Memory B cell (primary cell): ENCODE data around the gene RPTOR.

Experiments
- ATAC-seq: fragments of 150-1000 bp; cut with Tn5 transposase; 2 replicates; pipeline ENCODE4 v1.10.0; 2021; ENCODE audit warnings: low read depth, mild to moderate bottlenecking, moderate library complexity
- DNase-seq, 2 donors: peaks; one replicate each; pipeline ENCODE4 v3.0.0; 2022; ENCODE audit warnings: low spot score in 2 of 2
- H3K27ac Mint-ChIP-seq: one replicate; pipeline ENCODE4 v1.8.0; 2022; ENCODE audit warnings: mild to moderate bottlenecking, moderate library complexity, mixed read lengths
- H3K27me3 Mint-ChIP-seq: one replicate; pipeline ENCODE4 v1.8.0; 2022; ENCODE audit warnings: mixed read lengths
- H3K36me3 Mint-ChIP-seq: one replicate; pipeline ENCODE4 v1.8.0; 2022; ENCODE audit warnings: mild to moderate bottlenecking, mixed read lengths
- H3K4me1 Mint-ChIP-seq: one replicate; pipeline ENCODE4 v1.8.0; 2022; ENCODE audit warnings: mixed read lengths
- H3K4me3 Mint-ChIP-seq: one replicate; pipeline ENCODE4 v1.8.0; 2022; ENCODE audit warnings: mild to moderate bottlenecking, moderate library complexity, mixed read lengths
- H3K9me3 Mint-ChIP-seq: one replicate; pipeline ENCODE4 v1.8.0; 2022; ENCODE audit warnings: mixed read lengths

RPTOR gene

GRCh38 chr17:80908776-80909175 is 364.1 kb downstream of the RPTOR start:
- H3K27ac Mint-ChIP-seq = no peak overlapping the region
- no peak overlapping the region for H3K4me3 Mint-ChIP-seq
- peaks cover 28% of the 10 kb centered on the region for H3K4me1 Mint-ChIP-seq
- H3K9me3 Mint-ChIP-seq = peaks cover 2% of the 10 kb centered on the region
- no peak for ATAC-seq
- peaks cover 23% of the 10 kb centered on the region for H3K36me3 Mint-ChIP-seq
- no peak for DNase-seq
- H3K27me3 Mint-ChIP-seq = no peaks in the 10 kb centered on the region

GRCh38 chr17:80909635-80910034 is 365.0 kb downstream of the RPTOR start:
- peaks cover 21% of the 10 kb centered on the region for H3K36me3 Mint-ChIP-seq
- no peak for DNase-seq
- H3K27me3 Mint-ChIP-seq = no peaks in the 10 kb centered on the region
- H3K9me3 Mint-ChIP-seq = peaks cover 2% of the 10 kb centered on the region
- peak overlapping the region; percentile 96 for H3K27ac Mint-ChIP-seq
- H3K4me3 Mint-ChIP-seq = peak overlapping the region; percentile 86
- peaks cover 33% of the 10 kb centered on the region for H3K4me1 Mint-ChIP-seq
- ATAC-seq = no peak

- Mint-ChIP-seq H3K36me3 (peaks cover 21% of the 10 kb centered on the region), H3K4me1 (peaks cover 33% of the 10 kb centered on the region)
These were observed 365.4 kb downstream of the RPTOR start for GRCh38 chr17:80910043-80910442.

GRCh38 chr17:80912476-80912875 is 367.8 kb downstream of the RPTOR start:
- Mint-ChIP-seq H3K9me3 (peaks cover 2% of the 10 kb centered on the region), H3K4me3 (peak overlapping the region; percentile 44), H3K36me3 (peaks cover 16% of the 10 kb centered on the region), H3K4me1 (peaks cover 32% of the 10 kb centered on the region), H3K27me3 (no peaks in the 10 kb centered on the region), H3K27ac (peak overlapping the region; percentile 96)
- ATAC-seq = no peak
- DNase-seq = no peak

More at GRCh38 chr17:80910043-80910442, 365.4 kb downstream of the RPTOR start:
- DNase-seq = no peak
- ATAC-seq = no peak
- peaks cover 2% of the 10 kb centered on the region for H3K9me3 Mint-ChIP-seq
- no peaks in the 10 kb centered on the region for H3K27me3 Mint-ChIP-seq
- peak overlapping the region; percentile 86 for H3K4me3 Mint-ChIP-seq
- H3K27ac Mint-ChIP-seq = peak overlapping the region; percentile 96

GRCh38 chr17:80913928-80914821 is 369.5 kb downstream of the RPTOR start:
- H3K36me3 Mint-ChIP-seq = peaks cover 14% of the 10 kb centered on the region
- no peaks in the 10 kb centered on the region for H3K9me3 Mint-ChIP-seq
- DNase-seq = no peak
- no peak for ATAC-seq
- no peaks in the 10 kb centered on the region for H3K27me3 Mint-ChIP-seq
- H3K27ac Mint-ChIP-seq = peak overlapping the region; percentile 35
- H3K4me3 Mint-ChIP-seq = peak overlapping the region; percentile 32
- peaks cover 28% of the 10 kb centered on the region for H3K4me1 Mint-ChIP-seq

GRCh38 chr17:80916246-80916645 is 371.6 kb downstream of the RPTOR start:
- Mint-ChIP-seq H3K4me3 (no peak overlapping the region), H3K27ac (no peak overlapping the region), H3K4me1 (peaks cover 13% of the 10 kb centered on the region), H3K9me3 (no peaks in the 10 kb centered on the region), H3K36me3 (peaks cover 10% of the 10 kb centered on the region), H3K27me3 (no peaks in the 10 kb centered on the region)
- no peak for ATAC-seq
- DNase-seq = no peak

- peaks cover 7% of the 10 kb centered on the region for H3K4me1 Mint-ChIP-seq
- H3K36me3 Mint-ChIP-seq = peaks cover 12% of the 10 kb centered on the region
- DNase-seq (no peak), ATAC-seq (no peak)
- H3K4me3 Mint-ChIP-seq = no peak overlapping the region
- H3K27me3 Mint-ChIP-seq = no peaks in the 10 kb centered on the region
- no peak overlapping the region for H3K27ac Mint-ChIP-seq
- H3K9me3 Mint-ChIP-seq = no peaks in the 10 kb centered on the region
These were observed 373.3 kb downstream of the RPTOR start for GRCh38 chr17:80917716-80918560.

GRCh38 chr17:80918731-80919130 is 374.1 kb downstream of the RPTOR start:
- no peaks in the 10 kb centered on the region for H3K27me3 Mint-ChIP-seq
- no peak for ATAC-seq
- no peak overlapping the region for H3K4me3 Mint-ChIP-seq
- H3K36me3 Mint-ChIP-seq = peaks cover 12% of the 10 kb centered on the region
- no peaks in the 10 kb centered on the region for H3K9me3 Mint-ChIP-seq
- H3K4me1 Mint-ChIP-seq = peaks cover 7% of the 10 kb centered on the region
- no peak overlapping the region for H3K27ac Mint-ChIP-seq
- no peak for DNase-seq

GRCh38 chr17:80919331-80920311 is 375.0 kb downstream of the RPTOR start:
- no peak for ATAC-seq
- Mint-ChIP-seq H3K4me1 (peaks cover 2% of the 10 kb centered on the region), H3K27me3 (no peaks in the 10 kb centered on the region), H3K9me3 (no peaks in the 10 kb centered on the region), H3K36me3 (peaks cover 16% of the 10 kb centered on the region), H3K4me3 (no peak overlapping the region), H3K27ac (no peak overlapping the region)
- no peak for DNase-seq

GRCh38 chr17:80920441-80920840 is 375.8 kb downstream of the RPTOR start:
- no peak for DNase-seq
- H3K27me3 Mint-ChIP-seq = no peaks in the 10 kb centered on the region
- peaks cover 2% of the 10 kb centered on the region for H3K4me1 Mint-ChIP-seq
- H3K4me3 Mint-ChIP-seq = no peak overlapping the region
- ATAC-seq = no peak
- no peaks in the 10 kb centered on the region for H3K9me3 Mint-ChIP-seq
- no peak overlapping the region for H3K27ac Mint-ChIP-seq
- H3K36me3 Mint-ChIP-seq = peaks cover 18% of the 10 kb centered on the region

- H3K4me3 Mint-ChIP-seq = no peak overlapping the region
- no peaks in the 10 kb centered on the region for H3K9me3 Mint-ChIP-seq
- DNase-seq = no peak
- no peaks in the 10 kb centered on the region for H3K27me3 Mint-ChIP-seq
- no peak overlapping the region for H3K27ac Mint-ChIP-seq
- H3K4me1 Mint-ChIP-seq = peaks cover 2% of the 10 kb centered on the region
- no peak for ATAC-seq
- peaks cover 21% of the 10 kb centered on the region for H3K36me3 Mint-ChIP-seq
These were observed 376.5 kb downstream of the RPTOR start for GRCh38 chr17:80921159-80921558.

- no peaks in the 10 kb centered on the region for H3K27me3 Mint-ChIP-seq
- H3K36me3 Mint-ChIP-seq = peaks cover 26% of the 10 kb centered on the region
- no peaks in the 10 kb centered on the region for H3K9me3 Mint-ChIP-seq
- H3K27ac Mint-ChIP-seq = no peak overlapping the region
- peaks cover 2% of the 10 kb centered on the region for H3K4me1 Mint-ChIP-seq
- no peak overlapping the region for H3K4me3 Mint-ChIP-seq
- DNase-seq (no peak), ATAC-seq (no peak)
These were observed 377.3 kb downstream of the RPTOR start for GRCh38 chr17:80921741-80922579.
